H1 (cell line): ENCODE measurements around the gene GRID2. TPM values are rescaled to one million over a fixed set of nuclear protein-coding genes. Genes with fewer than 3 reads are reported as not detected.

Experiments
- CTCF ChIA-PET: fragments of 300-600 bp; sonication (Branson Sonifier 250); formaldehyde crosslinking; loops from one replicate; lab custom pipeline; 2021; ENCODE audit not compliant: partially characterized antibody; lab: Charles Lee
- POLR2A ChIA-PET: fragments of 300-600 bp; sonication (Branson Sonifier 250); formaldehyde crosslinking; loops from one replicate; lab custom pipeline; 2021; ENCODE audit warnings: inconsistent platforms; ENCODE audit not compliant: partially characterized antibody; lab: Charles Lee
- DNase-seq, 2 experiments: peaks; one replicate each; pipeline versions ENCODE4 v3.0.0 to v3.0.0-alpha.2; 2010 to 2022; ENCODE audit warnings: low spot score in 2 of 2, low read depth in 1 of 2, mixed read lengths in 1 of 2
- FAIRE-seq: peaks from 2 replicates; lab custom pipeline; 2011; peaks lifted over from hg19 to GRCh38; lab: Jason Lieb, UNC
- H2AFZ ChIP-seq: 2 replicates; pipeline ENCODE4 v1.8.1; 2012; ENCODE audit warnings: low read length, inconsistent platforms
- H2AK5ac ChIP-seq: 2 replicates; pipeline ENCODE4 v1.6.1; 2013; ENCODE audit warnings: low read depth, low read length
- H2BK120ac ChIP-seq: replicated peaks from 2 replicates; pipeline ENCODE3; 2013; ENCODE audit warnings: low read depth, low read length, inconsistent platforms
- H2BK12ac ChIP-seq: 2 replicates; pipeline ENCODE4 v1.6.1; 2013; ENCODE audit warnings: low read depth, low read length
- H2BK15ac ChIP-seq: 2 replicates; pipeline ENCODE4 v1.6.1; 2013; ENCODE audit warnings: low read length
- H2BK20ac ChIP-seq: 2 replicates; pipeline ENCODE4 v1.6.1; 2013; ENCODE audit warnings: low read length
- H2BK5ac ChIP-seq: 2 replicates; pipeline ENCODE4 v1.6.1; 2013; ENCODE audit warnings: low read depth, low read length
- H3K14ac ChIP-seq: 2 replicates; pipeline ENCODE4 v1.6.1; 2013; ENCODE audit warnings: inconsistent platforms; ENCODE audit not compliant: insufficient read length
- H3K18ac ChIP-seq: 2 replicates; pipeline ENCODE4 v1.6.1; 2013; ENCODE audit warnings: low read length; ENCODE audit errors: extremely low read depth
- H3K23ac ChIP-seq: 2 replicates; pipeline ENCODE4 v1.6.1; 2013; ENCODE audit warnings: inconsistent platforms; ENCODE audit not compliant: insufficient read length
- H3K23me2 ChIP-seq: 2 replicates; pipeline ENCODE4 v1.6.1; 2013; ENCODE audit warnings: low read depth, low read length
- H3K27ac ChIP-seq: 2 replicates; pipeline ENCODE4 v1.6.1; 2011; ENCODE audit warnings: low read depth, low read length, inconsistent platforms
- H3K27me3 ChIP-seq, 4 experiments: replicated peaks in 1 of 4; 1 replicate in 1 of 4; 2 replicates in 3 of 4; pipeline versions ENCODE4 v1.6.1 to v1.8.1; 2011 to 2013; ENCODE audit warnings: low read length in 3 of 4, mild to moderate bottlenecking in 3 of 4, inconsistent platforms in 2 of 4, mixed read lengths in 2 of 4, moderate library complexity in 1 of 4; ENCODE audit not compliant: control insufficient read depth in 3 of 4, insufficient read depth in 3 of 4; ENCODE audit errors: extremely low read depth in 1 of 4
- H3K36me3 ChIP-seq, 4 experiments: 2 replicates each; pipeline versions ENCODE4 v1.6.1 to v1.8.1; 2011 to 2013; ENCODE audit warnings: mild to moderate bottlenecking in 4 of 4, low read length in 3 of 4, moderate library complexity in 2 of 4, control low read depth in 1 of 4, inconsistent platforms in 1 of 4; ENCODE audit not compliant: insufficient read depth in 4 of 4, control insufficient read depth in 2 of 4
- H3K4ac ChIP-seq: replicated peaks from 2 replicates; pipeline ENCODE3; 2013; ENCODE audit warnings: low read length, low read depth, mixed read lengths, inconsistent platforms; ENCODE audit not compliant: insufficient read length
- H3K4me1 ChIP-seq, 4 experiments: replicated peaks in 1 of 4; 1 replicate in 1 of 4; 2 replicates in 3 of 4; pipeline versions ENCODE4 v1.6.1 to v1.8.1; 2011 to 2013; ENCODE audit warnings: low read length in 3 of 4, inconsistent platforms in 2 of 4, mixed read lengths in 1 of 4; ENCODE audit not compliant: insufficient read depth in 4 of 4, control insufficient read depth in 3 of 4
- H3K4me2 ChIP-seq, 2 experiments: 2 replicates each; pipeline versions ENCODE4 v1.6.1 to v1.8.1; 2011 to 2013; ENCODE audit warnings: low read depth in 2 of 2, low read length in 2 of 2, control low read depth in 1 of 2, inconsistent platforms in 1 of 2, mild to moderate bottlenecking in 1 of 2; ENCODE audit not compliant: insufficient read depth in 1 of 2
- H3K4me3 ChIP-seq, 4 experiments: fragments of 200-600, 300-600 bp in 1 of 4; sonication (generic), shearing (Covaris generic), sonication (Bioruptor Twin) in 1 of 4; 2 replicates each; pipeline versions ENCODE4 v1.5.1 to v1.8.1; 2011 to 2016; ENCODE audit warnings: low read length in 4 of 4, low read depth in 3 of 4, control low read depth in 2 of 4, inconsistent platforms in 2 of 4, mild to moderate bottlenecking in 2 of 4, mixed read lengths in 1 of 4, moderate library complexity in 1 of 4; ENCODE audit not compliant: insufficient read depth in 2 of 4; ENCODE audit errors: extremely low read depth in 1 of 4
- H3K56ac ChIP-seq: replicated peaks from 2 replicates; pipeline ENCODE3; 2013; ENCODE audit warnings: low read depth, mild to moderate bottlenecking, mixed read lengths, low read length, inconsistent platforms; ENCODE audit not compliant: insufficient read length
- H3K79me1 ChIP-seq: 2 replicates; pipeline ENCODE4 v1.6.1; 2013; ENCODE audit warnings: low read depth, low read length, control low read depth
- H3K79me2 ChIP-seq, 2 experiments: 2 replicates each; pipeline versions ENCODE4 v1.6.1 to v1.8.1; 2012 to 2013; ENCODE audit warnings: low read length in 2 of 2, mild to moderate bottlenecking in 2 of 2, inconsistent platforms in 1 of 2; ENCODE audit not compliant: insufficient read depth in 2 of 2, control insufficient read depth in 1 of 2
- H3K9ac ChIP-seq, 4 experiments: replicated peaks in 1 of 4; 1 replicate in 1 of 4; 2 replicates in 3 of 4; pipeline versions ENCODE4 v1.6.1 to v1.8.1; 2011 to 2013; ENCODE audit warnings: low read depth in 3 of 4, low read length in 3 of 4, control low read depth in 2 of 4, mild to moderate bottlenecking in 2 of 4, moderate library complexity in 2 of 4, inconsistent platforms in 1 of 4; ENCODE audit errors: extremely low read depth in 1 of 4
- H3K9me3 ChIP-seq, 2 experiments: 2 replicates each; pipeline versions ENCODE4 v1.6.1 to v1.8.1; 2012 to 2013; ENCODE audit warnings: mild to moderate bottlenecking in 2 of 2, moderate library complexity in 2 of 2, control low read depth in 1 of 2, inconsistent platforms in 1 of 2, low read depth in 1 of 2, low read length in 1 of 2, mixed read lengths in 1 of 2; ENCODE audit not compliant: insufficient read depth in 2 of 2
- H4K20me1 ChIP-seq, 2 experiments: replicated peaks in 1 of 2; 2 replicates each; pipeline versions ENCODE3 to v1.8.1; 2011 to 2013; ENCODE audit warnings: inconsistent platforms in 2 of 2, low read length in 2 of 2, mild to moderate bottlenecking in 1 of 2; ENCODE audit not compliant: insufficient read depth in 2 of 2, control insufficient read depth in 1 of 2
- H4K5ac ChIP-seq: 2 replicates; pipeline ENCODE4 v1.6.1; 2013; ENCODE audit warnings: low read length, low read depth, mixed read lengths, inconsistent platforms; ENCODE audit not compliant: insufficient read length
- H4K8ac ChIP-seq: 2 replicates; pipeline ENCODE4 v1.8.0; 2013; ENCODE audit warnings: mild to moderate bottlenecking, moderate library complexity, low read length, inconsistent platforms; ENCODE audit not compliant: insufficient read depth; ENCODE audit errors: extremely low read depth
- H4K91ac ChIP-seq: replicated peaks from 2 replicates; pipeline ENCODE3; 2013; ENCODE audit warnings: low read length, mixed read lengths, inconsistent platforms; ENCODE audit not compliant: insufficient read length
- ATF3 ChIP-seq: IDR thresholded peaks from 2 replicates; pipeline ENCODE4 v1.6.1; 2011; ENCODE audit warnings: low read depth, mild to moderate bottlenecking, low read length; ENCODE audit not compliant: insufficient read depth
- KDM1A ChIP-seq: fragments of 200-600, 300-600 bp; sonication (generic); IDR thresholded peaks from 2 replicates; pipeline ENCODE4 v1.7.1; 2016; ENCODE audit warnings: mild to moderate bottlenecking, low read length, borderline replicate concordance
- RNF2 ChIP-seq: fragments of 200-900, 300-1000 bp; sonication (generic); IDR thresholded peaks from 2 replicates; pipeline ENCODE4 v1.7.1; 2016; ENCODE audit warnings: borderline replicate concordance, low read depth, mild to moderate bottlenecking, antibody characterized with exemption, low read length; ENCODE audit not compliant: poor library complexity, severe bottlenecking; ENCODE audit errors: missing control alignments
- RXRA ChIP-seq: IDR thresholded peaks from 2 replicates; pipeline ENCODE4 v1.6.1; 2011; ENCODE audit warnings: low read depth, mild to moderate bottlenecking, low read length, moderate library complexity; ENCODE audit not compliant: insufficient read depth
- SAP30 ChIP-seq: fragments of 300-600 bp; sonication (generic); IDR thresholded peaks from 2 replicates; pipeline ENCODE4 v1.7.1; 2012; ENCODE audit warnings: low read length, moderate library complexity, mild to moderate bottlenecking, inconsistent platforms; ENCODE audit not compliant: insufficient read depth, insufficient replicate concordance
- SIN3A ChIP-seq, 2 experiments: IDR thresholded peaks in 1 of 2; conservative IDR thresholded peaks in 1 of 2; 2 replicates each; pipeline ENCODE4 v1.6.1; 2011 to 2012; ENCODE audit warnings: low read length in 2 of 2, improper control_type of control experiment in 1 of 2, low read depth in 1 of 2, mild to moderate bottlenecking in 1 of 2
- SP4 ChIP-seq: IDR thresholded peaks from 2 replicates; pipeline ENCODE4 v1.6.1; 2012; ENCODE audit warnings: low read length, inconsistent platforms
- SUZ12 ChIP-seq: fragments of 200-600 bp; sonication (generic); IDR thresholded peaks from 2 replicates; pipeline ENCODE4 v1.6.1; 2012; ENCODE audit warnings: mild to moderate bottlenecking, inconsistent platforms, low read length, moderate library complexity, mixed read lengths
- TAF7 ChIP-seq: optimal IDR thresholded peaks from 2 replicates; pipeline ENCODE3; 2011; ENCODE audit warnings: low read depth, mild to moderate bottlenecking, inconsistent platforms, low read length, moderate library complexity, borderline replicate concordance
- TEAD4 ChIP-seq: IDR thresholded peaks from 2 replicates; pipeline ENCODE4 v1.6.1; 2012; ENCODE audit warnings: low read depth, low read length, inconsistent platforms, mixed read lengths
- WGBS, 2 experiments: shearing (Covaris generic) in 1 of 2; methylation state at CpG; one replicate each; pipeline versions ENCODE4 v1.1.6 to v1.1.7; 2013 to 2015; ENCODE audit warnings: low lambda C conversion rate in 2 of 2, mixed read lengths in 2 of 2, inconsistent platforms in 1 of 2, low coverage in 1 of 2, missing lambda C conversion rate in 1 of 2; ENCODE audit not compliant: insufficient replicate concordance in 2 of 2, insufficient coverage in 1 of 2, insufficient read length in 1 of 2; ENCODE audit errors: extremely low coverage in 1 of 2, missing lambda C conversion rate in 1 of 2; 5-methylcytosine and 5-hydroxymethylcytosine counted together
- polyA plus RNA-seq, 7 experiments: library from polyadenylated mRNA; depleted of rRNA in 3 of 7; stranded (reverse) in 5 of 7; unstranded in 2 of 7; fragments of >200 nt in 5 of 7; fragments of 200-250 nt in 2 of 7; gene quantifications; 1 replicate in 5 of 7; 2 replicates in 1 of 7; 4 replicates in 1 of 7; pipeline versions ENCODE4 v1.2.1 to v1.2.3, GENCODE V29; 2011 to 2013; ENCODE audit warnings: missing spikeins in 2 of 7, mixed read lengths in 2 of 7
- total RNA-seq: library from RNA; stranded (reverse); fragmentation: NEBNext Ultra II Directional; extraction: Animal tissue kit (Norgen Biotek cat#: 25700); gene quantifications from 2 replicates; pipeline ENCODE4 v1.2.1, GENCODE V29; 2021

Gene GRID2
- total and polyA plus RNA-seq, 2 of the 8 experiments (the other 6 are each of a cell fraction or from before 2014, with no cell fraction given) = 31.1 to 81.9 TPM

DNA sequence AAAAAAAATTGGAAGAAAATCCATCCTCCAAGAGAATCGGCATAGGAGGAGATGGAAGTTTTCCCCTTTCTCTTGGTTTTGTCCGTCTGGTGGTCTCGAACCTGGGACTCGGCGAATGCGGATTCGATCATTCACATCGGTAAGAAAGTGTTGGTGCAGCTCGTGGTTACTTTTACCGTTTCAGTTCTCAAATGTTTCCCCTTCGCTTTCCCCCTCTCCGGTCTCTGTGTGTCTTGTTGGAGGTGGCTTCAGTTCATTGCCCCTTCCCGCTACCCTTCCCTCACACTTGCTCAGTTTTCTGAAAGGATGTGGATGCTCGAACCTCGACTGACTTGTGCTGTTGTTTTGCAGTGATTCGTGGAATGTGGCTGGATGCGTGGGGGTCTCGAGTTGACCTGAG, 840 bp downstream of the GRID2 start:
- DNase-seq = peak in 1 of 2 experiments; percentile 62
- TF ChIP-seq RXRA (no peak), ATF3 (no peak), SUZ12 (peak; percentile 16; the same call in 1 of the 2 replicates), SAP30 (peak; percentile 65), SIN3A (conservative IDR thresholded peaks at IDR 0.05 in 1 of 2, IDR thresholded peaks at IDR 0.05 in 1 of 2; ENCODE audit: low read depth in 1 of 2, low read length in 2 of 2) (peak in 1 of 2 experiments; percentile 46; a peak in 2 of 4 replicates), TEAD4 (peak; percentile 28; the same call in 1 of the 2 replicates), TAF7 (no peak), KDM1A (peak; percentile 68; the same call in 1 of the 2 replicates), SP4 (0 out of 2 replicates have a peak, but pooled peaks have one; percentile 15), RNF2 (no peak)

More for the DNA sequence above, 840 bp downstream of the GRID2 start:
- H3K79me2 ChIP-seq = peaks cover 0 to 49% of the 10 kb centered on the region in 2 experiments; a peak in 2 of 4 replicates
- WGBS, 2 experiments = 3% methylated on average over 18 of the region's 18 CpGs; no CpG with 5 or more reads in 1 of the 2 experiments
- H3K4me1 ChIP-seq = peaks cover 0 to 5% (median 4%) of the 10 kb centered on the region in 4 experiments; a peak in 5 of 7 replicates
- peak overlapping the region in 1 of 4 experiments; percentile 52; a peak in 3 of 7 replicates for H3K9ac ChIP-seq
- H2BK5ac ChIP-seq = 0 out of 2 replicates have a peak overlapping the region, but pooled peaks have one; percentile 73
- H4K91ac ChIP-seq = peak overlapping the region; percentile 63
- ChIA-PET CTCF (interaction anchor here (0.9 to 2.9 kb wide), 3 partner anchors 14 to 90 kb away, joined by 3 to 8 read pairs (median 4); no protein-coding TSS in a partner anchor), POLR2A (interaction anchor here (0.6 to 4.8 kb wide), 16 partner anchors 11 to 675 kb away, joined by 3 to 36 read pairs (median 6); no protein-coding TSS in a partner anchor)
- H3K4me2 ChIP-seq = peak overlapping the region; percentile 97 to 98
- H3K14ac ChIP-seq = no peak overlapping the region
- no peaks in the 10 kb centered on the region for H3K36me3 ChIP-seq
- no peak overlapping the region for H2BK120ac ChIP-seq
- no peaks in the 10 kb centered on the region for H3K79me1 ChIP-seq
- no peak overlapping the region for H3K27ac ChIP-seq
- FAIRE-seq = peak; percentile 81
- peaks cover 14% of the 10 kb centered on the region for H3K23me2 ChIP-seq
- H2BK20ac ChIP-seq = no peak overlapping the region
- H4K8ac ChIP-seq = no peak overlapping the region
- H3K27me3 ChIP-seq = no peaks in the 10 kb centered on the region
- peak overlapping the region; percentile 63 for H3K18ac ChIP-seq
- no peak overlapping the region for H2AK5ac ChIP-seq
- no peak overlapping the region for H2AFZ ChIP-seq
- no peak overlapping the region for H4K5ac ChIP-seq
- peak overlapping the region; percentile 55 for H3K4ac ChIP-seq
- H2BK12ac ChIP-seq = no peak overlapping the region; the same call in 1 of the 2 replicates
- no peak overlapping the region for H3K23ac ChIP-seq
- no peak overlapping the region for H2BK15ac ChIP-seq
- peak overlapping the region; percentile 74 to 79 (median 78) for H3K4me3 ChIP-seq
- H3K56ac ChIP-seq = no peak overlapping the region
- no peaks in the 10 kb centered on the region for H3K9me3 ChIP-seq
- H4K20me1 ChIP-seq = no peaks in the 10 kb centered on the region
